OCI-LY3 (cell line): ENCODE data around the gene KIF6.
"Not testable (repeated sequence)": the region's sequence is repeated elsewhere in the genome, so short reads cannot be mapped to it uniquely, and the experiment has no call there.

Experiments used
- H2AFZ ChIP-seq: fragments of 200-600, 300-600 bp; shearing (Covaris generic); 2 replicates; pipeline ENCODE4 v1.6.0; 2014; ENCODE audit warnings: antibody characterized with exemption, low read depth, low read length
- H3K27ac ChIP-seq: fragments of 200-600, 300-600 bp; sonication (generic); 2 replicates; pipeline ENCODE4 v1.5.1; 2014; ENCODE audit warnings: mild to moderate bottlenecking, low read length, moderate library complexity, mixed read lengths
- H3K27me3 ChIP-seq: fragments of 200-600, 300-600 bp; sonication (generic); 2 replicates; pipeline ENCODE4 v1.6.1; 2014; ENCODE audit warnings: low read depth, low read length, mixed read lengths
- H3K36me3 ChIP-seq: fragments of 200-600, 300-600 bp; sonication (generic); replicated peaks from 2 replicates; pipeline ENCODE3; 2014; ENCODE audit warnings: low read depth, low read length, mixed read lengths
- H3K4me1 ChIP-seq: fragments of 300-600, 200-600 bp; sonication (generic); 2 replicates; pipeline ENCODE4 v1.6.1; 2014; ENCODE audit warnings: low read length, mixed read lengths
- H3K4me2 ChIP-seq: fragments of 200-600, 300-600 bp; sonication (generic); 2 replicates; pipeline ENCODE4 v1.6.1; 2014; ENCODE audit warnings: low read length, mixed read lengths
- H3K4me3 ChIP-seq: fragments of 300-600, 200-600 bp; sonication (generic); 2 replicates; pipeline ENCODE4 v1.5.1; 2014; ENCODE audit warnings: antibody characterized with exemption, mild to moderate bottlenecking, low read length, moderate library complexity
- H3K79me2 ChIP-seq: fragments of 300-600, 200-600 bp; shearing (Covaris generic); 2 replicates; pipeline ENCODE4 v1.6.1; 2014; ENCODE audit warnings: mild to moderate bottlenecking, low read length, mixed read lengths
- H3K9ac ChIP-seq: fragments of 300-600, 200-600 bp; shearing (Covaris generic); 2 replicates; pipeline ENCODE4 v1.6.0; 2014; ENCODE audit warnings: mild to moderate bottlenecking, low read length, moderate library complexity
- H3K9me3 ChIP-seq: fragments of 200-600, 300-600 bp; shearing (Covaris generic); 2 replicates; pipeline ENCODE4 v1.6.1; 2014; ENCODE audit warnings: low read length, mixed read lengths; ENCODE audit not compliant: insufficient read depth
- H4K20me1 ChIP-seq: fragments of 200-600, 300-600 bp; sonication (generic); 2 replicates; pipeline ENCODE4 v1.6.1; 2016; ENCODE audit warnings: low read length, mixed read lengths; ENCODE audit not compliant: insufficient read depth
- CTCF ChIP-seq: fragments of 200-600, 300-600 bp; sonication (generic); IDR thresholded peaks from 2 replicates; pipeline ENCODE4 v1.5.1; 2014; ENCODE audit warnings: antibody characterized with exemption, low read length, low read depth
- EZH2phosphoT487 ChIP-seq: fragments of 200-600 bp; shearing (Covaris generic); IDR thresholded peaks from 2 replicates; pipeline ENCODE4 v1.6.1; 2018; ENCODE audit warnings: antibody characterized with exemption, mixed run types, low read depth

The KIF6 gene

GRCh38 chr6:39684790-39685488 lies 40.3 kb downstream of the KIF6 start:
- no peaks in the 10 kb centered on the region for H3K4me1 ChIP-seq
- H3K27me3 ChIP-seq: no peaks in the 10 kb centered on the region
- H4K20me1 ChIP-seq: no peaks in the 10 kb centered on the region
- H3K36me3 ChIP-seq: no peaks in the 10 kb centered on the region
- H3K79me2 ChIP-seq: no peaks in the 10 kb centered on the region
- H3K9me3 ChIP-seq: no peaks in the 10 kb centered on the region
- no peak overlapping the region for H3K4me2 ChIP-seq
- TF ChIP-seq CTCF (no peak), EZH2phosphoT487 (no peak)
- H3K27ac ChIP-seq: no peak overlapping the region
- no peak overlapping the region for H3K4me3 ChIP-seq
- no peak overlapping the region for H2AFZ ChIP-seq
- H3K9ac ChIP-seq: no peak overlapping the region

- H4K20me1 ChIP-seq: no peaks in the 10 kb centered on the region
- H3K27me3 ChIP-seq: no peaks in the 10 kb centered on the region
- H3K9ac ChIP-seq: no peak overlapping the region
- no peak overlapping the region for H3K4me2 ChIP-seq
- H3K4me3 ChIP-seq: no peak overlapping the region
- no peaks in the 10 kb centered on the region for H3K4me1 ChIP-seq
- no peaks in the 10 kb centered on the region for H3K9me3 ChIP-seq
- no peaks in the 10 kb centered on the region for H3K36me3 ChIP-seq
- no peaks in the 10 kb centered on the region for H3K79me2 ChIP-seq
- TF ChIP-seq EZH2phosphoT487: no peak
- no peak for TF ChIP-seq CTCF
- H2AFZ ChIP-seq: no peak overlapping the region
- no peak overlapping the region for H3K27ac ChIP-seq
Measured at GRCh38 chr6:39681674-39682121, 43.5 kb downstream of the KIF6 start.

- H3K36me3 ChIP-seq: peaks cover 5% of the 10 kb centered on the region
- H3K79me2 ChIP-seq: no peaks in the 10 kb centered on the region
- no peak overlapping the region for H3K4me3 ChIP-seq
- peaks cover 16% of the 10 kb centered on the region for H3K4me1 ChIP-seq
- H3K9ac ChIP-seq: no peak overlapping the region
- H4K20me1 ChIP-seq: no peaks in the 10 kb centered on the region
- no peak overlapping the region for H2AFZ ChIP-seq
- H3K4me2 ChIP-seq: no peak overlapping the region
- H3K9me3 ChIP-seq: no peaks in the 10 kb centered on the region
- no peak overlapping the region for H3K27ac ChIP-seq
- no peak for TF ChIP-seq CTCF
- no peak for TF ChIP-seq EZH2phosphoT487
- H3K27me3 ChIP-seq: no peaks in the 10 kb centered on the region
Measured at GRCh38 chr6:39678914-39679313, 46.3 kb downstream of the KIF6 start.

GRCh38 chr6:39677318-39677717 lies 47.9 kb downstream of the KIF6 start:
- H3K4me2 ChIP-seq, H3K9ac ChIP-seq, H2AFZ ChIP-seq, H3K27ac ChIP-seq, H3K79me2 ChIP-seq, H4K20me1 ChIP-seq, H3K27me3 ChIP-seq, H3K4me3 ChIP-seq: not testable (repeated sequence)
- Histone ChIP-seq H3K9me3 (peaks cover 12% of the 10 kb centered on the region; the same call in 1 of the 2 replicates), H3K4me1 (peaks cover 27% of the 10 kb centered on the region), H3K36me3 (peaks cover 18% of the 10 kb centered on the region)
